ENCODE data around the gene SPNS3.

SPNS3 gene

GRCh38 chr17:4469552-4469951 lies 35.8 kb downstream of the SPNS3 start:
- no peak for DNase-seq (ENCODE audit: low read depth)

- DNase-seq (ENCODE audit: low read depth): no peak
Measured at GRCh38 chr17:4472286-4472685, 38.5 kb downstream of the SPNS3 start.

- no peak for DNase-seq (ENCODE audit: low read depth)
Measured at GRCh38 chr17:4474093-4474492, 40.4 kb downstream of the SPNS3 start.

- no peak for DNase-seq (ENCODE audit: low read depth)
Measured at GRCh38 chr17:4475001-4475400, 41.3 kb downstream of the SPNS3 start.

- no peak for DNase-seq (ENCODE audit: low read depth)
Measured at GRCh38 chr17:4475463-4475862, 41.7 kb downstream of the SPNS3 start.

GRCh38 chr17:4476017-4476416 lies 42.3 kb downstream of the SPNS3 start:
- no peak for DNase-seq (ENCODE audit: low read depth)

GRCh38 chr17:4476511-4477070 lies 42.9 kb downstream of the SPNS3 start:
- no peak for DNase-seq (ENCODE audit: low read depth)

- no peak for DNase-seq (ENCODE audit: low read depth)
Measured at GRCh38 chr17:4477255-4477791, 43.6 kb downstream of the SPNS3 start.

GRCh38 chr17:4478318-4478830 lies 44.6 kb downstream of the SPNS3 start:
- no peak for DNase-seq (ENCODE audit: low read depth)

GRCh38 chr17:4479340-4479981 lies 45.7 kb downstream of the SPNS3 start:
- no peak for DNase-seq (ENCODE audit: low read depth)

- DNase-seq (ENCODE audit: low read depth): no peak
Measured at GRCh38 chr17:4479982-4480751, 46.4 kb downstream of the SPNS3 start.

GRCh38 chr17:4480929-4481898 lies 47.5 kb downstream of the SPNS3 start:
- DNase-seq (ENCODE audit: low read depth): peak; percentile 20

GRCh38 chr17:4482338-4483011 lies 48.7 kb downstream of the SPNS3 start:
- no peak for DNase-seq (ENCODE audit: low read depth)

- no peak for DNase-seq (ENCODE audit: low read depth)
Measured at GRCh38 chr17:4483012-4483840, 49.5 kb downstream of the SPNS3 start.

GRCh38 chr17:4485676-4486646 lies 52.2 kb downstream of the SPNS3 start:
- peak; percentile 49 for DNase-seq (ENCODE audit: low read depth)

- DNase-seq (ENCODE audit: low read depth): no peak
Measured at GRCh38 chr17:4487296-4487695, 53.6 kb downstream of the SPNS3 start.

- DNase-seq (ENCODE audit: low read depth): no peak
Measured at GRCh38 chr17:4487820-4488716, 54.3 kb downstream of the SPNS3 start.
